Occipital lobe (tissue), 2 donors: ENCODE data around the gene F2RL2. TPM values are rescaled to one million over a fixed set of nuclear protein-coding genes. Genes with fewer than 3 reads are reported as not detected.
"Not testable (repeated sequence)": the region's sequence is repeated elsewhere in the genome, so short reads cannot be mapped to it uniquely, and the experiment has no call there.

Source experiments
- DNase-seq: peaks from one replicate; lab custom pipeline; 2025; lab: John Stamatoyannopoulos, UW
- total RNA-seq: library from RNA; depleted of rRNA; stranded (reverse); fragments of >200 nt; gene quantifications from one replicate; pipeline ENCODE4 v1.2.3, GENCODE V29; 2014

F2RL2 gene
- total RNA-seq, 1 donor from 2014 or later: 0.31 TPM

GRCh38 chr5:76622076-76622475 is 1.1 kb downstream of the F2RL2 start:
- no peak for DNase-seq

GRCh38 chr5:76620166-76620565 is 3.0 kb downstream of the F2RL2 start:
- no peak for DNase-seq

GRCh38 chr5:76617675-76618074 is 5.5 kb downstream of the F2RL2 start:
- no peak for DNase-seq

- no peak for DNase-seq
Observed at GRCh38 chr5:76617229-76617628, 6.0 kb downstream of the F2RL2 start.

GRCh38 chr5:76616206-76616605 is 7.0 kb downstream of the F2RL2 start:
- no peak for DNase-seq

GRCh38 chr5:76615759-76616158 is 7.4 kb downstream of the F2RL2 start:
- no peak for DNase-seq

GRCh38 chr5:76612942-76613341 is 10.3 kb downstream of the F2RL2 start:
- no peak for DNase-seq

GRCh38 chr5:76610196-76610595 is 13.0 kb downstream of the F2RL2 start:
- no peak for DNase-seq

GRCh38 chr5:76608833-76609232 is 14.4 kb downstream of the F2RL2 start:
- DNase-seq: no peak

GRCh38 chr5:76607353-76607871 is 15.8 kb downstream of the F2RL2 start:
- no peak for DNase-seq

GRCh38 chr5:76606701-76607100 is 16.5 kb downstream of the F2RL2 start:
- DNase-seq: no peak

- DNase-seq: no peak
Observed at GRCh38 chr5:76604838-76605237, 18.4 kb downstream of the F2RL2 start.

GRCh38 chr5:76603991-76604390 is 19.2 kb downstream of the F2RL2 start:
- DNase-seq: not testable (repeated sequence)

GRCh38 chr5:76602094-76602726 is 21.0 kb downstream of the F2RL2 start:
- no peak for DNase-seq

- DNase-seq: no peak
Observed at GRCh38 chr5:76601470-76601869, 21.7 kb downstream of the F2RL2 start.

GRCh38 chr5:76600716-76601115 is 22.5 kb downstream of the F2RL2 start:
- no peak for DNase-seq

- no peak for DNase-seq
Observed at GRCh38 chr5:76598531-76598930, 24.7 kb downstream of the F2RL2 start.

GRCh38 chr5:76595755-76596481 is 27.3 kb downstream of the F2RL2 start:
- no peak for DNase-seq

- DNase-seq: no peak
Observed at GRCh38 chr5:76594107-76594506, 29.1 kb downstream of the F2RL2 start.

GRCh38 chr5:76592692-76593091 is 30.5 kb downstream of the F2RL2 start:
- DNase-seq: no peak

GRCh38 chr5:76591366-76591765 is 31.8 kb downstream of the F2RL2 start:
- no peak for DNase-seq

GRCh38 chr5:76590027-76590426 is 33.2 kb downstream of the F2RL2 start:
- DNase-seq: no peak

- DNase-seq: no peak
Observed at GRCh38 chr5:76586531-76586930, 36.7 kb downstream of the F2RL2 start.
